ENCODE data around the gene PAWR. TPM values are rescaled to one million over a fixed set of nuclear protein-coding genes. Genes with fewer than 3 reads are reported as not detected.
"Not testable (repeated sequence)": the region's sequence is repeated elsewhere in the genome, so short reads cannot be mapped to it uniquely, and the experiment has no call there.

PAWR gene
- total RNA-seq, 1 experiment from 2014 or later = 46.3 TPM

DNA sequence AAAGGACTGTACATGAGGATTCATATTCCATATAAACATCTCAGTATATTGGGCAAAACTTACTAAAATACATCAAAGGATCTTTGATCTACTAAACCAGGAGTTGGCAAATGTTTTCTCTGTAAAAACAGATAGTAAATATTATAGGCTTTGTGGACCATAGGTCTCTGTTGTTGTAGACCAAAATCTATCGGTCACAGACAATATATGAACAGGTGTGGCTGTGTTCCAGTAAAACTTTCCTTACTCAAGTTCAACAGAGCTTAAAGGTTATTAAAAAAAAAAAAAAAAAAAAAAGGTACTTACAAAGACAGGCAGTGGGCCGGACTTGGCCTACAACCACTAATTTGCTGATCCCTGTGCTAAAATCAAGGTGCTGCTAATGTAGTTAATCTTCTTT, 40.3 kb downstream of the PAWR start:
- no peak for DNase-seq (ENCODE audit: low read depth)

GRCh38 chr12:79648881-79649280, 41.9 kb downstream of the PAWR start:
- DNase-seq (ENCODE audit: low read depth) = no peak

- peak; percentile 39 for DNase-seq (ENCODE audit: low read depth)
Observed at GRCh38 chr12:79646843-79647242, 43.9 kb downstream of the PAWR start.

DNA sequence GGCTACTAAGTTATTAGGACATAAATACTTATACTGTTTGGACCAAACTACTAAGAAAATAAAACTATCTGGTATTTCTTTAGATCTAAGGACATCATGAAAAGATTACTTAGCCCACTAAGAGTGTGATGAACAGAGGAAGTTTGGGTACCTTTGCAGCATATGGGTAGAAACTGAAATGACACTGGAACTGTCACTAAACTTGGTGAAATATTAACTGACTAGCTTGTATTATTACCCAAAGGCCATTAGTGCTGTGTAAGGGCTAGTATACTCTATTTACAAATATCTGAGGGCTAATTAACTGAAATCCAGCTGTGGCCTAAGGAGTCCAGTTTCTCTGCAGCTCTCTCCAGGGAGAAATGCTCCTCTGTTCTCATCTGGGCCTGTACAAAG, 45.5 kb downstream of the PAWR start:
- no peak for DNase-seq (ENCODE audit: low read depth)

DNA sequence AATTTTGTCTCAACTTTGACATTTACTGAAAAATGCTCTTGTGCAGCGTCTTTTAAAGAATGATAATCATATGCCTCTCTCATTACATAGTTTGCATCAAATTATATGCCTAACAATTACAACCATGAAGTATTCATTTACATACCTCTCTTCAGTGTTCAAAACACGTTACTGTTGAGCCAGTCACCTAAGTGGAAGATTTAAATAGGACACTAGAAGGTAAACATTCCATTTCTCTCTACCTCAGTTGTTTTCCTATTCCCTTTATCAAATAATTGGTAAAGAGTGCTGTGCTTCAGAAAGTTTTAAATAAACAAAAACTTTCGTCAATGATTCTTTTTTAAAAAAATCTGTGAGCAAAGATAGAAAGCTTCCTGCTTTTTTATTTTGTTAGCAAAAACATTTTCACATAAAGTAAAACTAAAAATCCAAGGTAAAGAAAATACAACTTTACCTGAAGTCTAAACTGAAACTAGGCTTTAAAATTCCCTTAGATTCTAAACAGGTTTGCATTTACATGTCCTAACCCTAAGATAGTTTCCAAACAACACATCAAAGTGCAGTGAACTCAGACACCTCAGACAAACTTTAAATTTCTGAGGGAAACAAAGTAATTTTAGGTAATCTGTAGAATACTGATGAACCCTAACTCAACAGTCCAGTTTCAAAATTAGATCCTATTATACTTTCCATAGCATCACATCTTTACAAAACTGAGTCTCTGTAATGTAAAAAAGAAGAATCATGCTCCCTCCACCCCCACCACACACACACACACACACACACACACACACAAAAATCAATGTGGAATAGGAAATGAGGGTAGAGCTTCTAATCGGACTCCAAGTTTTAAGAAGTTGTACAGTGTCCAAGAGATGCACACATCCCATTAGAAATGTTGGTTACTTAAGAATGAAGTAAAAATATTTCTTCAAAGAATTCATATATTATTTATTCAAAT, 46.2 kb downstream of the PAWR start:
- no peak for DNase-seq (ENCODE audit: low read depth)

GRCh38 chr12:79643821-79644220, 46.9 kb downstream of the PAWR start:
- DNase-seq (ENCODE audit: low read depth) = no peak

DNA sequence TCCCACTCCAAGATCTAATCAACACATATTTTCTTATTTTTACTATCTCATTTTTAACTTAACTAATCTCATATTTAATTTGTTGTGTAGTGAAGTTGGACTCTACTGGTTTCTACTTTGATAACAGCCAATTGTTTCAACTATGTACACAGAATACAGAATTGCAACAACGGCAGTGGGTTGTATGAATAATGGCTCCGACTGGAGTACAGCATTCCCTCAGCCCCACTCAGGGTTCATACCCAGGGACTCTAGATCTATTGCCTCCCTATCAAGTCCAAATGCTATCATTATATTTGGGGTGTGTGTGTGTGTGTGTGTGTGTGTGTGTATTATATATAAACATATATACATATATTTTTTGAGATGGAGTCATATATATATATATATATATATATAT, 52.3 kb downstream of the PAWR start:
- DNase-seq (ENCODE audit: low read depth) = no peak

DNA sequence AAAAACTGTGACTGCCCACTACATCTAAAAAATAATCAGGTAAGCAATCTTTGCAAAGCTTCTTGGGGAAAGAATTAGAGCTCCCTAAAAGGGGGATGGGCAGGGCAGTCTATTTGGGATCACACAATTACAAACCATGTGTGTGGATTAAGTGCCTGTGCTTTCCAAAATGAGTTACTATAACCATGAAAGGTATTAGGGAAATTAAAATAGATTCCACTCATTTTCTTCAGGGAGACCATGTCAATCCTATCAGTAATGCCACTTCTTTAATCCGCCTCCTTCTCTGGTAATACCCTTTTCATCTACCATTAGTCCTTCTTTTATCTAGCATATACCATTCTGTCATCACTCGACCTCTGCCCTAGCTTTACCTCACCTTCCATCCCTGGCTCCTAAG, 53.7 kb downstream of the PAWR start:
- DNase-seq (ENCODE audit: low read depth) = no peak

- DNase-seq (ENCODE audit: low read depth) = no peak
Observed at GRCh38 chr12:79635676-79636075, 55.1 kb downstream of the PAWR start.

GRCh38 chr12:79634957-79635471, 55.8 kb downstream of the PAWR start:
- peak; percentile 31 for DNase-seq (ENCODE audit: low read depth)

DNA sequence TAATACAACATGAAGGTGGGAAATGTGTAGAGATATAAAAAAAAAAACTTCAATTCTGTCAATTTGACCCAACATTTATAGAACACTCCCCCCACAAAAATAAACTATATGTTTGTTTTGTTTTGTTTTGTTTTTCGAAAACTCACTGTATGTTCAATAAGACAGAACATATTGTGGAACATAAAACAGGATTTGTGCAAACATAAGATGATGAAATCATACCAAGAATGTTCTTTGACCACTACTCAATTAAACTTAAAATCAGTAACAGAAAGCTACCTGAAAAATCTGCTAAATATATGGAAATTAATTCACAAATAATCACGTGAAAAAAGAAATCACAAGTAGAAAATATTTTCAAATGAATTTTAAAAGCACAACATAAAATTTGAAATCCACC, 61.2 kb downstream of the PAWR start:
- no peak for DNase-seq (ENCODE audit: low read depth)

DNA sequence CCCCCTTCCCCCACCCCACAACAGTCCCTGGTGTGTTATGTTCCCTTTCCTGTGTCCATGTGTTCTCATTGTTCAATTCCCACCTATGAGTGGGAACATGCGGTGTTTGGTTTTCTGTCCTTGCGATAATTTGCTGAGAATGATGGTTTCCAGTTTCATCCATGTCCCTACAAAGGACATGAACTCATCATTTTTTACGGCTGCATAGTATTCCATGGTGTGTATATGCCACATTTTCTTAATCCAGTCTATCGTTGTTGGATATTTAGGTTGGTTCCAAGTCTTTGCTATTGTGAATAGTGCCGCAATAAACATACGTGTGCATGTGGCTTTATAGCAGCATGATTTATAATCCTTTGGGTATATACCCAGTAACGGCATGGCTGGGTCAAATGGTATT, 64.0 kb downstream of the PAWR start:
- not testable (repeated sequence) for DNase-seq (ENCODE audit: low read depth)

GRCh38 chr12:79624378-79624777, 66.4 kb downstream of the PAWR start:
- DNase-seq (ENCODE audit: low read depth) = peak; percentile 22

DNA sequence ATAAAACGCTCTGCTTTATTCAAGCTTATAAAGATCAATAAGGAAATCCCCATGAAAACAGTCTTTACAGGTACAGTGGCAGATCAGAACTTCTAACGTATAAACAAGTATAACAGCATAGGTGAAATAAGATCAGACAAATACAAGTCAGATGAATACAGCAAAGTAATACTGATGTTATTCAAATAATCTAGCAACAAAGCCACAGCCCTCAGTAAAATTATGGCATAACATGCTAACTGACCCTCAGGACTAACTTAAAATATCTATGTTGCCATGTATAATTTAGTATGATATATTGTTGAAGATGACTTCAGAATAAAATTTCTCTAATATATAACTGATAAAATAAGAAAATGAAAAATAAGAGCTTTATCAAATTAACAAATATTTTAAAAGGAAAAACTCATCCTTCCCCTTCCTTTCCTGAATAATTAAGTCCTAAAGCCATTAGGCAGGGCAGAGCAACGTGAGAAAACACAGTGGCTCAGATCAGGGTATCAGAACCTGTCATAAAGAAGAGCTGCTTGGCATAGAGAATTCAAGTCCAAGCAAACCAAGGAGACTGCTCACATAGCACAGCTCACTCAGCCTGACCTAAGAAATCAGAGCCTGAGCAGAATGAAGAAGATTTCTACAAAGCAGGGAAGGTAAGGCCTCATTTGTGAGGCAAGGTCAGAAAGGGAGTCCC, 70.7 kb downstream of the PAWR start:
- no peak for DNase-seq (ENCODE audit: low read depth)

GRCh38 chr12:79618848-79619404, 71.8 kb downstream of the PAWR start:
- peak; percentile 80 for DNase-seq (ENCODE audit: low read depth)

- DNase-seq (ENCODE audit: low read depth) = no peak
Observed at GRCh38 chr12:79617696-79618095, 73.1 kb downstream of the PAWR start.

- DNase-seq (ENCODE audit: low read depth) = no peak
Observed at GRCh38 chr12:79615596-79616560, 74.9 kb downstream of the PAWR start.

- DNase-seq (ENCODE audit: low read depth) = no peak
Observed at GRCh38 chr12:79614730-79615129, 76.0 kb downstream of the PAWR start.

DNA sequence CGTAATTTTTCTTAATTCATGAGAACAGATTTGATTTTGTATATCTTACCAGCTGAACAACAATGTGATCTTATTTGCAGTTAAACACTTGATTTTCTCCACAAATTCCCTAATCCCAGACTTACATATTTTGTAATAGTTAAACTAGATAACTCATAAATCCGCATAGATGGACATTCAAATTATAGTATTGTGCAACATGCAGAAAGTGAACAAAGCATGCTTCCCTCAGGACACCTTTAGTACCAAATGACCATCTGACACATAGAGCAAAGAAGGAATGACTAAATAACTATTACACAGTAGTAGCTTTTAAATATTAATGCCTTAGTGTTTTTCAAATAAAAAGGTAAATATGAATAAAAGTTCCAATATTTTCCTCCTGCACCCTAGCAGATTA, 88.9 kb downstream of the PAWR start:
- DNase-seq (ENCODE audit: low read depth) = no peak

DNA sequence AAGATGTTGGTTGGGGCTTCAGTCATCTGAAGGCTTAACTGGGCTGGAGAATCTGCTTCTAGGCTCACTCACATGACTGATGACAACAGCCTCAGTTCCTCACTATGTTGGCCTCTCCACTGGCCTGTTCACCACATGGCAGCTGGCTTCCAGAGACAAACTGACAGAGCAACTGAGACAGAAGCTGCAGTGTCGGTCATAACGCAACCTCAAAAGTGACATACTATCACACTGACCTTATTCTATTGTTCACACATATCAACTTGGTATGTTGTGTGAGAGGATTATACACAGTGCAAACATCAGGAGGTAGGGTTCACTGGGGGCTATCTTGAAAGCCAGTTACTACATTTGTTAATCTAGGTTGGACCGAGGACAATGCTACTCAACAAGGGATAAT, 92.9 kb downstream of the PAWR start:
- no peak for DNase-seq (ENCODE audit: low read depth)

DNA sequence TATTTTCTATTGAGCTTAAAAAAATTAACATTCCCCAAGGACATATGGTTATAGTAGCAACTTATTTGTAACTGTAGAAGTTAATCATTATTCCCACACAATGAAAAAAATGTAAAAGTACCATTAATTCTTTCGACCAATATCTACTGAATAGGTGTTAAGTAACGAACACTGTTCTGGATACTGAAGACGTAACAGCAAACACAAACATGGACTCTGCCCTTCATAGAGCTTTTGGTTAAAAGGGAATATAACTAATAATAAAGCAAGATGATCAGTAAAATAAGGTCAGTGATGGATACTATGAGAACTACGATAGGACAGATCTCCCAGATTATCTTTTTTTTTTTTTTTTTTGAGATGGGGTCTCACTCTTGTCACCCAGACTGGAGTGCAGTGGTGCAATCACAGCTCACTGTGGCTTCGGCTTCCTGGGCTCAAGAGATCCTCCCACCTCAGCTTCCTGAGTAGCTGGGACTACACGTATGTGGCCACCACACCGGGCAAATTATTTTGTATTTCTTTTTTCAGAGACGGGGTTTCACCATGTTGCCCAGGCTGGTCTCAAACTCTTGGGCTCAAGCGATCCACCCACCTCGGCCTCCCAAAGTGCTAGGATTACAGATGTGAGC, 93.9 kb downstream of the PAWR start:
- DNase-seq (ENCODE audit: low read depth) = no peak

All from M059J (cell line).